CD4-positive, CD25-positive, alpha-beta regulatory T cell (primary cell): ENCODE results near the gene ACO1. TPM values are rescaled to one million over a fixed set of nuclear protein-coding genes. Genes with fewer than 3 reads are reported as not detected.

Experiments
- ATAC-seq, 2 donors: fragments of 150-1000 bp; cut with Tn5 transposase; one replicate each; pipeline ENCODE4 v1.10.0; 2021; ENCODE audit warnings: low read depth in 2 of 2, moderate number of reproducible peaks in 2 of 2, moderate library complexity in 1 of 2
- DNase-seq, 3 donors: peaks; one replicate each; pipeline versions ENCODE4 v3.0.0 to v3.0.0-alpha.2; 2012 to 2022; ENCODE audit warnings: mixed read lengths in 1 of 3
- H3K27ac ChIP-seq: one replicate; pipeline ENCODE4 v1.7.0; 2013; ENCODE audit warnings: mild to moderate bottlenecking, low read length; ENCODE audit not compliant: insufficient read depth, poor library complexity, severe bottlenecking
- H3K27me3 ChIP-seq: one replicate; pipeline ENCODE4 v1.7.0; 2013; ENCODE audit warnings: low read length; ENCODE audit not compliant: control insufficient read depth, insufficient read depth
- H3K36me3 ChIP-seq: one replicate; pipeline ENCODE4 v1.7.0; 2013; ENCODE audit warnings: mild to moderate bottlenecking, low read length, moderate library complexity; ENCODE audit not compliant: control insufficient read depth, insufficient read depth
- H3K4me1 ChIP-seq: 2 replicates; pipeline ENCODE4 v1.7.0; 2013; ENCODE audit warnings: mild to moderate bottlenecking, low read length; ENCODE audit not compliant: insufficient read depth, control insufficient read depth, poor library complexity, severe bottlenecking
- H3K4me3 ChIP-seq: one replicate; pipeline ENCODE4 v1.7.0; 2013; ENCODE audit warnings: low read depth, mild to moderate bottlenecking, low read length, moderate library complexity
- H3K9me3 ChIP-seq, 2 experiments: 1 replicate in 1 of 2; 2 replicates in 1 of 2; pipeline ENCODE4 v1.7.0; 2013; ENCODE audit warnings: low read length in 2 of 2, mild to moderate bottlenecking in 1 of 2, moderate library complexity in 1 of 2; ENCODE audit not compliant: control insufficient read depth in 2 of 2
- H3K27ac Mint-ChIP-seq, 3 donors: one replicate each; pipeline ENCODE4 v1.8.0; 2020 to 2022; ENCODE audit warnings: mild to moderate bottlenecking in 3 of 3, mixed read lengths in 3 of 3, moderate library complexity in 2 of 3
- H3K27me3 Mint-ChIP-seq: one replicate; pipeline ENCODE4 v1.8.0; 2022; ENCODE audit warnings: mild to moderate bottlenecking, mixed read lengths
- H3K36me3 Mint-ChIP-seq: one replicate; pipeline ENCODE4 v1.8.0; 2020; ENCODE audit warnings: mixed read lengths
- H3K4me1 Mint-ChIP-seq, 4 donors: one replicate each; pipeline ENCODE4 v1.8.0; 2020 to 2022; ENCODE audit warnings: mixed read lengths in 4 of 4, mild to moderate bottlenecking in 1 of 4
- H3K4me3 Mint-ChIP-seq, 4 donors: one replicate each; pipeline ENCODE4 v1.8.0; 2020 to 2022; ENCODE audit warnings: mild to moderate bottlenecking in 4 of 4, mixed read lengths in 4 of 4, moderate library complexity in 3 of 4
- H3K9me3 Mint-ChIP-seq, 7 donors: one replicate each; pipeline ENCODE4 v1.8.0; 2020 to 2022; ENCODE audit warnings: mixed read lengths in 7 of 7, mild to moderate bottlenecking in 3 of 7, moderate library complexity in 2 of 7
- polyA plus RNA-seq, 4 donors: library from polyadenylated mRNA; unstranded; fragments of 300-500 nt; fragmentation: Illumina TruSeq; gene quantifications; one replicate each; pipeline ENCODE4 v1.2.3, GENCODE V29; 2021
- total RNA-seq: library from RNA; stranded (reverse); gene quantifications from one replicate; pipeline ENCODE4 v1.2.3, GENCODE V29; 2022

The ACO1 gene
- 3.6 TPM for total RNA-seq
- polyA plus RNA-seq, result 1 to 10 TPM; 5.3 to 7.4 (median 6.2) TPM

- ATAC-seq (peak; percentile 92 to 94), DNase-seq (peak; percentile 83 to 84 (median 84))
- H3K4me3 ChIP-seq, result peak within 1 kb of the TSS; percentile 77
- H3K9me3 Mint-ChIP-seq, result no peaks in the 10 kb centered on the region
- H3K27ac ChIP-seq, result no peak within 1 kb of the TSS
- H3K4me3 Mint-ChIP-seq, result peak within 1 kb of the TSS; percentile 87 to 97 (median 92)
- H3K36me3 ChIP-seq, result no peaks in the 10 kb centered on the region
- no peaks in the 10 kb centered on the region for H3K9me3 ChIP-seq
- peaks cover 25% of the 10 kb centered on the region for H3K27me3 ChIP-seq
- H3K36me3 Mint-ChIP-seq, result no peaks in the 10 kb centered on the region
- peaks cover 5 to 25% (median 13%) of the 10 kb centered on the region in 4 donors for H3K4me1 Mint-ChIP-seq
- peak within 1 kb of the TSS in 2 of 3 donors; percentile 70 to 76 for H3K27ac Mint-ChIP-seq
- peaks cover 36% of the 10 kb centered on the region for H3K27me3 Mint-ChIP-seq
- peaks cover 16% of the 10 kb centered on the region for H3K4me1 ChIP-seq
Observed at GRCh38 chr9:32384364-32385151, at the start of gene ACO1. TSS of gene ACO1 (plus strand) at chr9:32384643. CDS start at chr9:32405507, 20,864 bp downstream.

- no peak overlapping the region for H3K4me3 ChIP-seq
- no peaks in the 10 kb centered on the region for H3K36me3 ChIP-seq
- DNase-seq (no peak), ATAC-seq (no peak)
- no peak overlapping the region for H3K27ac Mint-ChIP-seq
- H3K4me3 Mint-ChIP-seq, result no peak overlapping the region
- no peak overlapping the region for H3K27ac ChIP-seq
- H3K4me1 Mint-ChIP-seq, result no peaks in the 10 kb centered on the region
- H3K36me3 Mint-ChIP-seq, result no peaks in the 10 kb centered on the region
- no peaks in the 10 kb centered on the region for H3K27me3 ChIP-seq
- H3K9me3 Mint-ChIP-seq, result no peaks in the 10 kb centered on the region
- no peaks in the 10 kb centered on the region for H3K4me1 ChIP-seq
- H3K9me3 ChIP-seq, result no peaks in the 10 kb centered on the region
- H3K27me3 Mint-ChIP-seq, result peaks cover 5% of the 10 kb centered on the region
Observed at GRCh38 chr9:32334916-32335895, 49.2 kb upstream of the ACO1 start.

GRCh38 chr9:32339424-32339823 lies 45.0 kb upstream of the ACO1 start:
- ATAC-seq, result no peak
- Mint-ChIP-seq H3K4me1 (peaks cover 0 to 7% (median 3%) of the 10 kb centered on the region in 4 donors), H3K27me3 (peaks cover 12% of the 10 kb centered on the region), H3K9me3 (no peaks in the 10 kb centered on the region), H3K4me3 (no peak overlapping the region), H3K36me3 (no peaks in the 10 kb centered on the region), H3K27ac (no peak overlapping the region)
- H3K27me3 ChIP-seq, result no peaks in the 10 kb centered on the region
- DNase-seq, result no peak
- H3K27ac ChIP-seq, result no peak overlapping the region
- H3K4me3 ChIP-seq, result no peak overlapping the region
- H3K36me3 ChIP-seq, result no peaks in the 10 kb centered on the region
- H3K4me1 ChIP-seq, result no peaks in the 10 kb centered on the region
- H3K9me3 ChIP-seq, result no peaks in the 10 kb centered on the region

- H3K9me3 Mint-ChIP-seq, result no peaks in the 10 kb centered on the region
- H3K9me3 ChIP-seq, result no peaks in the 10 kb centered on the region
- no peaks in the 10 kb centered on the region for H3K36me3 ChIP-seq
- H3K27me3 Mint-ChIP-seq, result peaks cover 8% of the 10 kb centered on the region
- H3K36me3 Mint-ChIP-seq, result no peaks in the 10 kb centered on the region
- no peak for DNase-seq
- H3K27ac Mint-ChIP-seq, result no peak overlapping the region
- H3K4me3 ChIP-seq, result no peak overlapping the region
- peaks cover 0 to 13% (median 4%) of the 10 kb centered on the region in 4 donors for H3K4me1 Mint-ChIP-seq
- no peak overlapping the region for H3K27ac ChIP-seq
- H3K4me1 ChIP-seq, result no peaks in the 10 kb centered on the region
- no peaks in the 10 kb centered on the region for H3K27me3 ChIP-seq
- no peak overlapping the region for H3K4me3 Mint-ChIP-seq
- no peak for ATAC-seq
Observed at GRCh38 chr9:32340361-32340760, 44.1 kb upstream of the ACO1 start.

- H3K36me3 ChIP-seq, result no peaks in the 10 kb centered on the region
- H3K9me3 ChIP-seq, result no peaks in the 10 kb centered on the region
- no peak for ATAC-seq
- no peak overlapping the region for H3K27ac ChIP-seq
- no peaks in the 10 kb centered on the region for H3K4me1 ChIP-seq
- H3K9me3 Mint-ChIP-seq, result peaks cover 0 to 1% (median 0%) of the 10 kb centered on the region in 7 donors
- H3K27me3 Mint-ChIP-seq, result peaks cover 8% of the 10 kb centered on the region
- peak overlapping the region in 1 of 3 donors; percentile 46 for H3K27ac Mint-ChIP-seq
- no peaks in the 10 kb centered on the region for H3K27me3 ChIP-seq
- peak in 1 of 3 donors; percentile 31 for DNase-seq
- H3K4me3 Mint-ChIP-seq, result no peak overlapping the region
- H3K36me3 Mint-ChIP-seq, result no peaks in the 10 kb centered on the region
- H3K4me1 Mint-ChIP-seq, result peaks cover 0 to 15% (median 4%) of the 10 kb centered on the region in 4 donors
- H3K4me3 ChIP-seq, result no peak overlapping the region
Observed at GRCh38 chr9:32344551-32345182, 39.8 kb upstream of the ACO1 start.

- H3K9me3 ChIP-seq, result no peaks in the 10 kb centered on the region
- H3K27me3 ChIP-seq, result no peaks in the 10 kb centered on the region
- H3K4me3 ChIP-seq, result no peak overlapping the region
- peaks cover 0 to 15% (median 4%) of the 10 kb centered on the region in 4 donors for H3K4me1 Mint-ChIP-seq
- H3K4me3 Mint-ChIP-seq, result no peak overlapping the region
- H3K36me3 Mint-ChIP-seq, result no peaks in the 10 kb centered on the region
- no peak overlapping the region for H3K27ac Mint-ChIP-seq
- peaks cover 0 to 1% (median 0%) of the 10 kb centered on the region in 7 donors for H3K9me3 Mint-ChIP-seq
- ATAC-seq, result no peak
- DNase-seq, result no peak
- no peak overlapping the region for H3K27ac ChIP-seq
- no peaks in the 10 kb centered on the region for H3K36me3 ChIP-seq
- no peaks in the 10 kb centered on the region for H3K4me1 ChIP-seq
- peaks cover 7% of the 10 kb centered on the region for H3K27me3 Mint-ChIP-seq
Observed at GRCh38 chr9:32345243-32345642, 39.2 kb upstream of the ACO1 start.

- H3K9me3 ChIP-seq, result no peaks in the 10 kb centered on the region
- Mint-ChIP-seq H3K27ac (no peak overlapping the region), H3K9me3 (peaks cover 0 to 1% (median 0%) of the 10 kb centered on the region in 7 donors), H3K4me3 (no peak overlapping the region), H3K4me1 (peaks cover 0 to 15% (median 4%) of the 10 kb centered on the region in 4 donors), H3K36me3 (no peaks in the 10 kb centered on the region), H3K27me3 (no peaks in the 10 kb centered on the region)
- DNase-seq, result no peak
- no peaks in the 10 kb centered on the region for H3K27me3 ChIP-seq
- no peak overlapping the region for H3K4me3 ChIP-seq
- H3K36me3 ChIP-seq, result no peaks in the 10 kb centered on the region
- no peaks in the 10 kb centered on the region for H3K4me1 ChIP-seq
- no peak for ATAC-seq
- H3K27ac ChIP-seq, result no peak overlapping the region
Observed at GRCh38 chr9:32347571-32347970, 36.9 kb upstream of the ACO1 start.
